NCI-H2196 (cell line): ENCODE data around the gene PPP6R1.

Experiments
- DNase-seq: peaks from one replicate; lab custom pipeline; 2025; ENCODE audit not compliant: unreplicated experiment; lab: John Stamatoyannopoulos, UW

Gene PPP6R1

DNA sequence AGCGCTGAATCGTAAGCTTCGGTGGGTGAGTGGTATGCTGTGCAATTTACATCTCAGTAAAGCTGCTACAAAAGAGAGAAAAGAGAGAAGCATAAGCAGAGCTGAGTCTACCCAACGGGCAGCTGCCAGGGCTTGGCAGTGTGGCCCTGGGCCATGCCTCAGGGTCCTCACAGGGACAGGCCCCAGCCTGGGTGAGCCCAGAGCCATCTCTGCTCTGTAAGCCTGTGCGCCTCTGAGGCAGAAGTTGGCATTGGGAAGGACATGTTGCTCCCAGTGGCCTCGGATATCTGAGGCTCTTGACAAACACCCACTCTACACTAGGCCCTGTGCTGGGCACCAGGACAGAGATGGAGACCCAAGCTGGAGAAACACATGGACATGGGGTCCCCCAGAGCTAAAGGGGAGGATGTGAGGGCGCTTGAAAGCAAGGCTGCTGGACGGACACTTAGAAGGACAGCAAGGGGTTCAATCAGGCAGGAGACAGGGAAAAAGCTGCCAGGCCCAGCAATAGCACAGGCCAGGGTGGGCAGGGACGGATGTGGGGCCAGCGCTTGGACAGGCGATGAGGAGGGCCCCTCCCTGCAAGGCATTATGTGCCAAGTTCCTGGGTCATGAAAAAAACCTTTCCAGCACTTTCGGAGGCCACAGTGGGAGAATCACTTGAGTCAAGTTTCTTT, 14.7 kb downstream of the PPP6R1 start:
- no peak for DNase-seq

GRCh38 chr19:55242517-55242916, 16.3 kb downstream of the PPP6R1 start:
- DNase-seq: no peak

GRCh38 chr19:55241935-55242464, 16.8 kb downstream of the PPP6R1 start:
- no peak for DNase-seq

- no peak for DNase-seq
These were observed 17.5 kb downstream of the PPP6R1 start for GRCh38 chr19:55241143-55241934.

- no peak for DNase-seq
These were observed 18.1 kb downstream of the PPP6R1 start for GRCh38 chr19:55240713-55241020.

DNA sequence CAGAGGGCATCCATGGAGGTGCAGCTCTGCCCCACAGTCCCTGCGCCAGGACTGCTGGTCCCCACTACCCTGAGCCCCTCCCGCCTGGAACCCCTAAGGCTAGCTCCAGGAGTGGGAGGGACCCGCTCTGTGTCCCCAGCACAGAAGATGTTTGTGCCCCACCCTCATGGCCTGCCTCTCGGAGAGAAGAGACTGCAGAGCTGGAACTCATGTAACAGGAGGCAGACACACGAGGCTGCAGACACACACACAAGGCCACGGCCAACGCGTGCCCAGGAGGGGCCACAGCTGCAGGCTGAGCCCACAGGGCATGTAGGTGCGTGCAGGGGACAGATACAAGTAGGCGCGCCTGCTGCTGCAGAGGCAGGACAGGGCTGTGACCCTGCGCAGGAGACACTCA, 19.8 kb downstream of the PPP6R1 start:
- DNase-seq: no peak

GRCh38 chr19:55238030-55238429, 20.8 kb downstream of the PPP6R1 start:
- DNase-seq: no peak

DNA sequence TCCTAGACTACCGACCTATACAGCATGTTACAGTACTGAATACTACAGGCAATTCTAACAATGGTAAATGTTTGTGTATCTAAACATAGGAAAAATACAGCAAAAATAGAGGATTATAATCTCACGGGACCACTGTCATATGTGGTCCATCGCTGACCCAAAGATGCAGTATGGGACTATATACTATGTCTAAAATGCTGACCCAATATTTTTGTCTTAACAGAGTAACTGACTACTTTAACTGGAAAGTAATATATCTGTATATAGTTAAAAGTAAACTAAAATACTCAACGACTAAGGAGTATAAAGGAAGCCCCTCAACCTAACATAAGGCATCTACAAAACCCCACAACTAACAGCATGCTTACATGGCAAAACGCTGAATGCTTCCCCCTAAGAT, 25.8 kb downstream of the PPP6R1 start:
- DNase-seq: no peak

GRCh38 chr19:55232286-55232602, 26.6 kb downstream of the PPP6R1 start:
- DNase-seq: no peak

- no peak for DNase-seq
These were observed 27.2 kb downstream of the PPP6R1 start for GRCh38 chr19:55231391-55232285.

- no peak for DNase-seq
These were observed 28.0 kb downstream of the PPP6R1 start for GRCh38 chr19:55230780-55231179.

DNA sequence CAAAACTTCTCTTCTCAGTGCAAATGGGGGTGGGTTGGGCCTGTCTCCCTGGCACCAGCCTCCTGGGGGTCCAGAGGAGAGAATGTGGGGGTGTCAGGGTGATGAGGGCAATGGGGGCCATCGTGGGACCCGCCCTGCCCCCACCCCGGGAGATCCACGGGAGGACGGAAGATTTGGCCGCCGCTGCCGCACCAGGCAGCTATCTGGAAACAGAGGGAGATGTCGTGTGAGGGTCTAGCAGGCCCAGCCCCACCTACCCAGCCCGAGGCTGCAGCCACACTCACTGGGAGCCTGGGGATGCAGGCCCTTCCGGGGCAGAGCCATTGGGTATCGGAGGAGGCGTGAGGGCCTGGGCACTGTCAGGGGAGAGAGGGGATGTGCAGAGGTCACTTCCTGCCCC, 28.5 kb downstream of the PPP6R1 start:
- DNase-seq: no peak

DNA sequence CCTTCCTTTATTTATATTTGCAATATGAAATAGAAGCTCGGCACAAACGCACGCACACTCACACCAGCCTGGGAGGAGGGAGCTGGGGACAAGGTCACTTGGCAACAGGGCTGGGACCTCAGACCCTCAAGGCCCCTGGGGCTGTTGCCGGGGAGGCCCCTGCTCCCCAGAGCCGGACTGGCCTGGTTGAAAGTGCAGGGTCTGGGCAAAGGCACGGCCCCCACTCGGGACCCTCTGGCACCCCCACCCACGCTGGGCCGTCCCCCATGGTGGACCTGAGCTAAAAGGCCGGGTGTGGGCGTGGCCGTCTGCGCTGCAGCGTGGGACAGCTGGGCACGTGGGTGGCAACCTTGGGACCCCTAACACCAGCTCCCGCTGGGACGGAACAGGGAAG, 29.0 kb downstream of the PPP6R1 start:
- no peak for DNase-seq

- no peak for DNase-seq
These were observed 29.6 kb downstream of the PPP6R1 start for GRCh38 chr19:55229145-55229788.

- no peak for DNase-seq
These were observed 30.3 kb downstream of the PPP6R1 start, which contains the start of gene TMEM86B for GRCh38 chr19:55228403-55229031. TMEM86B (minus strand) TSS chr19:55228763; CDS start chr19:55228741, 22 bp downstream.

GRCh38 chr19:55228015-55228391, 30.8 kb downstream of the PPP6R1 start:
- DNase-seq: no peak

DNA sequence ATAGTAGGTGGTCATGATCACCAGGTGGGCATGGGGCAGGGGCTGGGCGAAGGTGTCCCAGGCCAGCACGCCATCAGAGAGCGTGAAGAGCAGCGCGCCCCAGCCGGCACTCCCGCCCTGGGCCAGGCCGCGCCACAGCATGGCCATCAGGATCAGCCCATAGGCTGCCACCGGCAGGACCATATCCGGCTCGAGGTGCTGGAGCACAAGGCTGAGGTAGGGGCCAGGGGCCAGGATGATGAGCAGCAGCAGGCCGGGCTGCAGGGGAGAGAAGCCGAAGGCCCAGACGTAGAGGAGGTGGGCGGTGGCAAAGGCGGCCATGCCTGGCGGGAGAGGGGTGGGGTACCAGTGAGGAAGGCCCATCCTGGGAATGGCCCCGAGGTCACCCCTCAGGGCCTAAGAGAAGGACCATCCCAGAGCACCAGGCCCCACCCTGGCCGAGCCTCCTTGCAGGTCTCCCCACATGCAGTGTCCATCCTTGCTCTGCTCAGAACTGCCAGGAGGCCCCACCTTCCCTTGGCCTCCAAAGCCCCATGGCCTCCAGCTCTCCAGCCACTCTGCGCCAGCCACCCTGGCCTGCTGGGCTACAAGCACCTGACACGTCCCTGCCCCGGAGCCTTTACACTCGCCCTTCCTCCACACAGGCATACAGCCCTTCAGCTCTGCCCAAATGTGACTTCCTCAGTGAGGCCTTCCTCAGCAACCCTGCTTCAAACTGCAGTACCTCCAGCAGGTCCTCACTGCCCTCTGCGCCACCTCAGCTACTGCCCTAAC, 31.4 kb downstream of the PPP6R1 start:
- no peak for DNase-seq

GRCh38 chr19:55226788-55227187, 32.0 kb downstream of the PPP6R1 start:
- no peak for DNase-seq

- DNase-seq: no peak
These were observed 32.5 kb downstream of the PPP6R1 start for GRCh38 chr19:55226273-55226672.

DNA sequence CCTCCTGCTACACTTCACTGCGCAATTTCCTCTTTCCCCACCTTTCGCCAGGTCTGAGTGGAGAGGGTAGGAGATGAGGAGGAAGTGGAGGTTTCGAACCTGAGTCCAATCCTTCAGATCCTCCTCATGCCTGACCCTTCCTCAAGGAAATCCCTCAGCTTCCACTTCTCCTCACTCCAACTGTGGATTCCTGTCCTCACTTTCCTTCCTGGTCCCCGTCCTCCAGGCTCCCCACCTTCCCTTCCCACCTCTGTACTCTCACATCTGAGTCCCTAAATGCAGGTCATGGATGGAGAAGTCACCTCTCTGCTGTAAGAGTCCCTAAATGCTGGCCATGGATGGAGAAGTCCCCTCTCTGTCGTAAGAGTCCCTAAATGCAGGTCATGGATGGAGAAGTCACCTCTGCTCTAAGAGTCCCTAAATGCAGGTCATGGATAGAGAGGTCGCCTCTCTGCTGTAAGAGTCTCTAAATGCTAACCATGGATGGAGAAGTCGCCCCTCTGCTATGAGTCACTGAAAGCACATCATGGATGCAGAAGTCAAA, 33.3 kb downstream of the PPP6R1 start:
- DNase-seq: no peak
